Measurements from ENCODE around the gene SLC6A12.

The SLC6A12 gene

GRCh38 chr12:194276-194675 is 19.7 kb downstream of the SLC6A12 start:
- TF ChIP-seq ZFP30 (CRISPR knock-in tag; IDR thresholded peaks at IDR 0.05) (no peak), ZC3H10 (CRISPR knock-in tag; IDR thresholded peaks at IDR 0.05) (no peak), TCF4 (CRISPR knock-in tag; IDR thresholded peaks at IDR 0.05; ENCODE audit: borderline replicate concordance) (no peak)
- no peak for ATAC-seq

DNA sequence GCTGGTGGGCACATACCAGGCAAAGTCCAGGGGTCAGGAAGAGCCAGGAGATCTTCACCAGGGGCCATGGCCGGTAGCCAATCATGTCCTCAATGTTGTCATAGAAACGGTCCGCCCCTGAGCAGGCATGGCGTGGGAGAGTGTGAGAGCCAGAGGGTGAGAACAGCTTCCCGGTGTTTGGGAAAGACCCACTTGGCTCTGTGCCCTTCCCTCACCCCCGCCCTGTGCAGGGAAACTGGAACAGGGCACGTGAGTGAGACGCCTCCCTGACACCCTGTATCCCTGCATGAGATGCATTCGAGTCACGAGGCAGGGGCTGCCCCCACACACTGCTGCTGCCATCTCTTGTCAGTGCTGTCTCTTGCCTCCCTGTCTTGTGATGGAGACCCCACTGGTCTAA is 20.7 kb downstream of the SLC6A12 start:
- no peak for ATAC-seq
- TF ChIP-seq, protein P1, sequence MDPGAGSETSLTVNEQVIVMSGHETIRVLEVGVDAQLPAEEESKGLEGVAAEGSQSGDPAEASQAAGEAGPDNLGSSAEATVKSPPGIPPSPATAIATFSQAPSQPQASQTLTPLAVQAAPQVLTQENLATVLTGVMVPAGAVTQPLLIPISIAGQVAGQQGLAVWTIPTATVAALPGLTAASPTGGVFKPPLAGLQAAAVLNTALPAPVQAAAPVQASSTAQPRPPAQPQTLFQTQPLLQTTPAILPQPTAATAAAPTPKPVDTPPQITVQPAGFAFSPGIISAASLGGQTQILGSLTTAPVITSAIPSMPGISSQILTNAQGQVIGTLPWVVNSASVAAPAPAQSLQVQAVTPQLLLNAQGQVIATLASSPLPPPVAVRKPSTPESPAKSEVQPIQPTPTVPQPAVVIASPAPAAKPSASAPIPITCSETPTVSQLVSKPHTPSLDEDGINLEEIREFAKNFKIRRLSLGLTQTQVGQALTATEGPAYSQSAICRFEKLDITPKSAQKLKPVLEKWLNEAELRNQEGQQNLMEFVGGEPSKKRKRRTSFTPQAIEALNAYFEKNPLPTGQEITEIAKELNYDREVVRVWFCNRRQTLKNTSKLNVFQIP (CRISPR knock-in tag; IDR thresholded peaks at IDR 0.05; ENCODE audit: borderline replicate concordance, low read depth) = no peak
- TF ChIP-seq, protein P2, sequence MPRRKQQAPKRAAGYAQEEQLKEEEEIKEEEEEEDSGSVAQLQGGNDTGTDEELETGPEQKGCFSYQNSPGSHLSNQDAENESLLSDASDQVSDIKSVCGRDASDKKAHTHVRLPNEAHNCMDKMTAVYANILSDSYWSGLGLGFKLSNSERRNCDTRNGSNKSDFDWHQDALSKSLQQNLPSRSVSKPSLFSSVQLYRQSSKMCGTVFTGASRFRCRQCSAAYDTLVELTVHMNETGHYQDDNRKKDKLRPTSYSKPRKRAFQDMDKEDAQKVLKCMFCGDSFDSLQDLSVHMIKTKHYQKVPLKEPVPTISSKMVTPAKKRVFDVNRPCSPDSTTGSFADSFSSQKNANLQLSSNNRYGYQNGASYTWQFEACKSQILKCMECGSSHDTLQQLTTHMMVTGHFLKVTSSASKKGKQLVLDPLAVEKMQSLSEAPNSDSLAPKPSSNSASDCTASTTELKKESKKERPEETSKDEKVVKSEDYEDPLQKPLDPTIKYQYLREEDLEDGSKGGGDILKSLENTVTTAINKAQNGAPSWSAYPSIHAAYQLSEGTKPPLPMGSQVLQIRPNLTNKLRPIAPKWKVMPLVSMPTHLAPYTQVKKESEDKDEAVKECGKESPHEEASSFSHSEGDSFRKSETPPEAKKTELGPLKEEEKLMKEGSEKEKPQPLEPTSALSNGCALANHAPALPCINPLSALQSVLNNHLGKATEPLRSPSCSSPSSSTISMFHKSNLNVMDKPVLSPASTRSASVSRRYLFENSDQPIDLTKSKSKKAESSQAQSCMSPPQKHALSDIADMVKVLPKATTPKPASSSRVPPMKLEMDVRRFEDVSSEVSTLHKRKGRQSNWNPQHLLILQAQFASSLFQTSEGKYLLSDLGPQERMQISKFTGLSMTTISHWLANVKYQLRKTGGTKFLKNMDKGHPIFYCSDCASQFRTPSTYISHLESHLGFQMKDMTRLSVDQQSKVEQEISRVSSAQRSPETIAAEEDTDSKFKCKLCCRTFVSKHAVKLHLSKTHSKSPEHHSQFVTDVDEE (CRISPR knock-in tag; IDR thresholded peaks at IDR 0.05) = no peak
- TF ChIP-seq ESRRG (CRISPR knock-in tag; IDR thresholded peaks at IDR 0.05) = no peak
- TF ChIP-seq PATZ1 (CRISPR knock-in tag; IDR thresholded peaks at IDR 0.05; ENCODE audit: borderline replicate concordance) = no peak

DNA sequence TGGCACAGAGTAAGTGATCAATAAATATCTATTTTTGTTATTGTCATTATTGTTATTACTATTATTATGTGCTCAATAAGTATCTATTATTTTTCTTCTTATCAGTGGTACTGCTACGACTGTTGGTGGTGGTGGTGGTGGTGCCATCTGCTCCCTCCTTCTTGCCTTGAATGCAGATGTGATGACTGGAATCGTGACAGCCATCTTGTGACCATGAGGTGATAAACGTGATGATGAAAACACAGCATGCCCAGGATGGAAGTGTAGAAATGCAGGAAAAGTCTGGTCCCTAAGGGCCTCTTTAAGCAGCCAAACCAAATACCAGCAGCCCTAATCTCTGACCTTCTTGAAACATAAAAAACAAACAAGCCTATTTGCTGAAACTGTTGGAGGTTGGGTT is 22.4 kb downstream of the SLC6A12 start:
- ATAC-seq = no peak
- TF ChIP-seq PPARA (CRISPR knock-in tag; IDR thresholded peaks at IDR 0.05; ENCODE audit: borderline replicate concordance) (no peak), ISL1 (CRISPR knock-in tag; IDR thresholded peaks at IDR 0.05) (no peak), CREB5 (CRISPR knock-in tag; IDR thresholded peaks at IDR 0.05; ENCODE audit: low read depth) (no peak), ZNF565 (CRISPR knock-in tag; conservative IDR thresholded peaks at IDR 0.05; ENCODE audit: low read depth) (no peak), GLIS3 (CRISPR knock-in tag; IDR thresholded peaks at IDR 0.05) (no peak), BACH2 (CRISPR knock-in tag; IDR thresholded peaks at IDR 0.05; ENCODE audit: borderline replicate concordance) (no peak), TCF4 (CRISPR knock-in tag; IDR thresholded peaks at IDR 0.05; ENCODE audit: borderline replicate concordance) (no peak), CSDC2 (CRISPR knock-in tag; IDR thresholded peaks at IDR 0.05) (no peak), ZFP30 (CRISPR knock-in tag; IDR thresholded peaks at IDR 0.05) (no peak), ZC3H10 (CRISPR knock-in tag; IDR thresholded peaks at IDR 0.05) (no peak)
- TF ChIP-seq, protein P3, sequence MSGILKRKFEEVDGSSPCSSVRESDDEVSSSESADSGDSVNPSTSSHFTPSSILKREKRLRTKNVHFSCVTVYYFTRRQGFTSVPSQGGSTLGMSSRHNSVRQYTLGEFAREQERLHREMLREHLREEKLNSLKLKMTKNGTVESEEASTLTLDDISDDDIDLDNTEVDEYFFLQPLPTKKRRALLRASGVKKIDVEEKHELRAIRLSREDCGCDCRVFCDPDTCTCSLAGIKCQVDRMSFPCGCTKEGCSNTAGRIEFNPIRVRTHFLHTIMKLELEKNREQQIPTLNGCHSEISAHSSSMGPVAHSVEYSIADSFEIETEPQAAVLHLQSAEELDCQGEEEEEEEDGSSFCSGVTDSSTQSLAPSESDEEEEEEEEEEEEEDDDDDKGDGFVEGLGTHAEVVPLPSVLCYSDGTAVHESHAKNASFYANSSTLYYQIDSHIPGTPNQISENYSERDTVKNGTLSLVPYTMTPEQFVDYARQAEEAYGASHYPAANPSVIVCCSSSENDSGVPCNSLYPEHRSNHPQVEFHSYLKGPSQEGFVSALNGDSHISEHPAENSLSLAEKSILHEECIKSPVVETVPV (CRISPR knock-in tag; IDR thresholded peaks at IDR 0.05) = no peak

GRCh38 chr12:190881-191280 is 23.1 kb downstream of the SLC6A12 start:
- ATAC-seq = no peak
- TF ChIP-seq RARB (CRISPR knock-in tag; IDR thresholded peaks at IDR 0.05) = no peak
- no peak for TF ChIP-seq ZC3H10 (CRISPR knock-in tag; IDR thresholded peaks at IDR 0.05)
- TF ChIP-seq TCF4 (CRISPR knock-in tag; IDR thresholded peaks at IDR 0.05; ENCODE audit: borderline replicate concordance) = no peak
- TF ChIP-seq, protein P2 (CRISPR knock-in tag; IDR thresholded peaks at IDR 0.05) = no peak
- no peak for TF ChIP-seq PPARA (CRISPR knock-in tag; IDR thresholded peaks at IDR 0.05; ENCODE audit: borderline replicate concordance)
- no peak for TF ChIP-seq TOX (CRISPR knock-in tag; IDR thresholded peaks at IDR 0.05; ENCODE audit: borderline replicate concordance)
- no peak for TF ChIP-seq ARNTL (CRISPR knock-in tag; IDR thresholded peaks at IDR 0.05; ENCODE audit: borderline replicate concordance, low read depth)
- TF ChIP-seq OSR1 (CRISPR knock-in tag; IDR thresholded peaks at IDR 0.05) = no peak
- TF ChIP-seq ZNF565 (CRISPR knock-in tag; conservative IDR thresholded peaks at IDR 0.05; ENCODE audit: low read depth) = no peak
- TF ChIP-seq SNAI2 (CRISPR knock-in tag; IDR thresholded peaks at IDR 0.05) = no peak
- TF ChIP-seq ESRRG (CRISPR knock-in tag; IDR thresholded peaks at IDR 0.05) = no peak
- TF ChIP-seq BACH2 (CRISPR knock-in tag; IDR thresholded peaks at IDR 0.05; ENCODE audit: borderline replicate concordance) = no peak
- no peak for TF ChIP-seq ISL1 (CRISPR knock-in tag; IDR thresholded peaks at IDR 0.05)
- TF ChIP-seq CREB5 (CRISPR knock-in tag; IDR thresholded peaks at IDR 0.05; ENCODE audit: low read depth) = no peak
- no peak for TF ChIP-seq GLIS3 (CRISPR knock-in tag; IDR thresholded peaks at IDR 0.05)
